B cell (primary cell): ENCODE results near the gene UBTD1. TPM values are rescaled to one million over a fixed set of nuclear protein-coding genes. Genes with fewer than 3 reads are reported as not detected.

Source experiments
- ATAC-seq: fragments of 200-7000 bp; cut with Tn5 transposase; one replicate; pipeline ENCODE4 v1.10.0; 2021; ENCODE audit warnings: low read depth, mild to moderate bottlenecking, moderate number of reproducible peaks, moderate library complexity
- CTCF ChIA-PET: fragments of 350-600 bp; sonication (Branson Sonifier 250); formaldehyde crosslinking; loops from one replicate; lab custom pipeline; 2021; ENCODE audit warnings: antibody characterized with exemption, inconsistent platforms; lab: Charles Lee
- POLR2A ChIA-PET: fragments of 350-600 bp; sonication (Branson Sonifier 250); formaldehyde crosslinking; loops from one replicate; lab custom pipeline; 2021; ENCODE audit warnings: antibody characterized with exemption; lab: Charles Lee
- DNase-seq: peaks from one replicate; pipeline ENCODE4 v3.0.0; 2013
- H2AFZ ChIP-seq: 2 replicates; pipeline ENCODE4 v1.6.1; 2012; ENCODE audit warnings: mild to moderate bottlenecking, low read depth, low read length; ENCODE audit not compliant: insufficient read depth, poor library complexity, severe bottlenecking
- H3K27ac ChIP-seq, 2 donors: 1 replicate in 1 of 2; 2 replicates in 1 of 2; pipeline ENCODE4 v1.5.1; 2012 to 2013; ENCODE audit warnings: low read length in 2 of 2, mild to moderate bottlenecking in 2 of 2, moderate library complexity in 1 of 2
- H3K27me3 ChIP-seq, 4 experiments: fragments of 200-600 bp in 1 of 4; sonication (generic) in 1 of 4; replicated peaks in 1 of 4; 1 replicate in 2 of 4; 2 replicates in 2 of 4; pipeline versions ENCODE4 v1.6.1 to v1.7.0; 2013 to 2016; ENCODE audit warnings: low read length in 3 of 4, mild to moderate bottlenecking in 2 of 4, mixed read lengths in 1 of 4, moderate library complexity in 1 of 4; ENCODE audit not compliant: insufficient read depth in 4 of 4, control insufficient read depth in 3 of 4; ENCODE audit errors: control extremely low read depth in 1 of 4
- H3K36me3 ChIP-seq, 2 experiments: replicated peaks in 1 of 2; 1 replicate in 1 of 2; 2 replicates in 1 of 2; pipeline versions ENCODE4 v1.6.1 to v1.7.1; 2013; ENCODE audit warnings: low read length in 1 of 2; ENCODE audit not compliant: insufficient read depth in 2 of 2, control insufficient read depth in 1 of 2; ENCODE audit errors: control extremely low read depth in 1 of 2, extremely low read depth in 1 of 2
- H3K4me1 ChIP-seq, 2 donors: fragments of 200-600 bp in 1 of 2; sonication (generic) in 1 of 2; 1 replicate in 1 of 2; 2 replicates in 1 of 2; pipeline versions ENCODE4 v1.5.1 to v1.6.1; 2013 to 2017; ENCODE audit warnings: low read length in 2 of 2; ENCODE audit not compliant: control insufficient read depth in 2 of 2, insufficient read depth in 2 of 2
- H3K4me2 ChIP-seq: replicated peaks from 2 replicates; pipeline ENCODE3; 2012; ENCODE audit warnings: mild to moderate bottlenecking, low read depth, low read length; ENCODE audit not compliant: poor library complexity, severe bottlenecking
- H3K4me3 ChIP-seq, 5 experiments: fragments of 200-600 bp in 1 of 5; sonication (generic) in 1 of 5; 1 replicate in 3 of 5; 2 replicates in 2 of 5; pipeline versions ENCODE4 v1.5.1 to v1.7.0; 2011 to 2016; ENCODE audit warnings: low read length in 4 of 5, mild to moderate bottlenecking in 4 of 5, low read depth in 2 of 5, control low read depth in 1 of 5, moderate library complexity in 1 of 5; ENCODE audit not compliant: insufficient read depth in 1 of 5; ENCODE audit errors: control extremely low read depth in 1 of 5, extremely low read depth in 1 of 5
- H3K79me2 ChIP-seq: fragments of 200-600 bp; sonication (generic); one replicate; pipeline ENCODE4 v1.6.0; 2016; ENCODE audit warnings: low read length; ENCODE audit not compliant: control insufficient read depth, insufficient read depth
- H3K9ac ChIP-seq: fragments of 200-600 bp; sonication (generic); 2 replicates; pipeline ENCODE4 v1.6.1; 2017; ENCODE audit warnings: mild to moderate bottlenecking, low read length, moderate library complexity
- H3K9me3 ChIP-seq, 3 donors: one replicate each; pipeline versions ENCODE4 v1.6.1 to v1.7.1; 2013; ENCODE audit warnings: low read length in 2 of 3; ENCODE audit not compliant: control insufficient read depth in 2 of 3, insufficient read depth in 1 of 3; ENCODE audit errors: control extremely low read depth in 1 of 3
- H4K20me1 ChIP-seq: 2 replicates; pipeline ENCODE4 v1.6.0; 2012; ENCODE audit warnings: mild to moderate bottlenecking, low read length; ENCODE audit not compliant: insufficient read depth, control insufficient read depth, poor library complexity, severe bottlenecking
- H3K27ac Mint-ChIP-seq: one replicate; pipeline ENCODE4 v1.8.0; 2021; ENCODE audit warnings: mixed read lengths
- H3K27me3 Mint-ChIP-seq: one replicate; pipeline ENCODE4 v1.8.0; 2021; ENCODE audit warnings: mixed read lengths
- H3K4me1 Mint-ChIP-seq: one replicate; pipeline ENCODE4 v1.8.0; 2021; ENCODE audit warnings: mixed read lengths
- H3K4me3 Mint-ChIP-seq: one replicate; pipeline ENCODE4 v1.8.0; 2021; ENCODE audit warnings: mixed read lengths
- H3K9me3 Mint-ChIP-seq: one replicate; pipeline ENCODE4 v1.8.0; 2022; ENCODE audit warnings: mixed read lengths; ENCODE audit not compliant: insufficient read depth
- EZH2 ChIP-seq: IDR thresholded peaks from 2 replicates; pipeline ENCODE4 v1.6.1; 2012; ENCODE audit warnings: borderline replicate concordance, low read depth, mild to moderate bottlenecking, moderate library complexity, low read length; ENCODE audit not compliant: insufficient read depth, poor library complexity, severe bottlenecking
- WGBS: methylation state at CpG from one replicate; pipeline ENCODE4 v1.1.5; 2013; ENCODE audit warnings: missing lambda C conversion rate; ENCODE audit not compliant: insufficient coverage; 5-methylcytosine and 5-hydroxymethylcytosine counted together
- intact Hi-C: fragments of 100-400 bp; cut with micrococcal nuclease; formaldehyde crosslinking; loops from one replicate; pipeline ENCODE4 v1.10.0; 2022
- polyA plus RNA-seq: library from polyadenylated mRNA; depleted of rRNA; stranded (reverse); fragments of >200 nt; gene quantifications from 2 replicates; pipeline ENCODE4 v1.2.3, GENCODE V29; 2012
- total RNA-seq, 2 donors: library from RNA; stranded (reverse); fragments of 120-200 nt in 1 of 2; gene quantifications; 1 replicate in 1 of 2; 2 replicates in 1 of 2; pipeline versions ENCODE4 v1.2.3 to v1.2.4, GENCODE V29; 2013 to 2022
- TF ChIP-seq, protein P1 (sequence below): fragments of 200-600 bp; IDR thresholded peaks from one replicate; pipeline ENCODE4 v1.8.0; 2022; ENCODE audit warnings: antibody characterized with exemption, mild to moderate bottlenecking

Gene UBTD1
- total and polyA plus RNA-seq, 2 donors (not counting 1 experiment from before 2014, with no cell fraction given) = 1.3 to 1.8 TPM

DNA sequence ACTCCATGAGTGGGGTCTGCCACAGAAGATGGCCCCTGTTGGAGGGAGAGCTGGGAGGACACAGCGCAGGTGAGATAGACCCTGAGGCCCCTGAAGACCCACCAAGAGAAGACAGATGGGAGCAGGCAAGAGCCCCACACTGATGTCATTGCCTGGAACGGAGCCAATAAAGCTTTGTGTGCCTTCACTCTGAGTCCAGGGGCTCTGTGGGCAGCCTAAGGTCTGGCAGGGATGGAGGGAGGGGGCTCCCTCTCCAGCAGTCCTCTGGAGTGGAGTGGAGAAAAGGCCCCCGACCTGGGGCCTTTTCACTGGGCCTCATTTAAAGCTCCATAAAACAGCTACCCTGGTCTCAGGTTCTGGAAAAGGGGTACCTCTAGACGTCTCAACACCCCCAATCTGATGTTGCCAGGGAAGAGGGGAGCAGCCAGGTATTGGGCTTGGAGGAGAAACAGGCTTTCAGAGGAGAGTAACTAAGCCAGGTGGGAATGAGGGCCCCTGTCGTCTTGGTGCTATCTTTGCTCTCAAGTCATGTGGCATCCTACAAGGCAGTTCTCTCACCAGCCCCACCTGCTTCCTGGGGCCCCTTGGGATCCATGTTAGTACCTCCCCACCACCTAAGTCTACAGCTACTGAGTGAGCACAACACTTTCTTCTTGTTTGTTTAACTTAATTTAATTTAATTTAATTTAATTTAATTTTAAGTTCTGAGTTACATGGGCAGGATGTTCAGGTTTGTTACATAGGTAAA lies 92.2 kb downstream of the UBTD1 start:
- H3K27me3 ChIP-seq = no peaks in the 10 kb centered on the region
- no peaks in the 10 kb centered on the region for H3K79me2 ChIP-seq
- no peaks in the 10 kb centered on the region for H3K4me1 ChIP-seq
- H3K4me3 ChIP-seq = no peak overlapping the region
- H2AFZ ChIP-seq = no peak overlapping the region
- WGBS = 100% methylated on average over 2 of the region's 5 CpGs
- H3K27ac ChIP-seq = no peak overlapping the region
- Mint-ChIP-seq H3K27ac (no peak overlapping the region), H3K9me3 (no peaks in the 10 kb centered on the region), H3K27me3 (peaks cover 3% of the 10 kb centered on the region), H3K4me3 (no peak overlapping the region), H3K4me1 (no peaks in the 10 kb centered on the region)
- no peak overlapping the region for H3K4me2 ChIP-seq
- H3K9ac ChIP-seq = no peak overlapping the region
- ATAC-seq (no peak), DNase-seq (no peak)
- POLR2A ChIA-PET = interaction anchor here (0.6 kb wide), 1 partner anchor 180 kb away, joined by 4 read pairs; no protein-coding TSS in a partner anchor
- no peak for TF ChIP-seq EZH2
- TF ChIP-seq, protein P1, sequence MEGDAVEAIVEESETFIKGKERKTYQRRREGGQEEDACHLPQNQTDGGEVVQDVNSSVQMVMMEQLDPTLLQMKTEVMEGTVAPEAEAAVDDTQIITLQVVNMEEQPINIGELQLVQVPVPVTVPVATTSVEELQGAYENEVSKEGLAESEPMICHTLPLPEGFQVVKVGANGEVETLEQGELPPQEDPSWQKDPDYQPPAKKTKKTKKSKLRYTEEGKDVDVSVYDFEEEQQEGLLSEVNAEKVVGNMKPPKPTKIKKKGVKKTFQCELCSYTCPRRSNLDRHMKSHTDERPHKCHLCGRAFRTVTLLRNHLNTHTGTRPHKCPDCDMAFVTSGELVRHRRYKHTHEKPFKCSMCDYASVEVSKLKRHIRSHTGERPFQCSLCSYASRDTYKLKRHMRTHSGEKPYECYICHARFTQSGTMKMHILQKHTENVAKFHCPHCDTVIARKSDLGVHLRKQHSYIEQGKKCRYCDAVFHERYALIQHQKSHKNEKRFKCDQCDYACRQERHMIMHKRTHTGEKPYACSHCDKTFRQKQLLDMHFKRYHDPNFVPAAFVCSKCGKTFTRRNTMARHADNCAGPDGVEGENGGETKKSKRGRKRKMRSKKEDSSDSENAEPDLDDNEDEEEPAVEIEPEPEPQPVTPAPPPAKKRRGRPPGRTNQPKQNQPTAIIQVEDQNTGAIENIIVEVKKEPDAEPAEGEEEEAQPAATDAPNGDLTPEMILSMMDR = no peak
- intact Hi-C loops = no loop called here
- no peaks in the 10 kb centered on the region for H4K20me1 ChIP-seq
- H3K9me3 ChIP-seq = no peaks in the 10 kb centered on the region
- no peaks in the 10 kb centered on the region for H3K36me3 ChIP-seq
- CTCF ChIA-PET = interaction anchor here (1.3 kb wide), 1 partner anchor 18 kb away, joined by 3 read pairs; the partner anchor contains the start of gene ANKRD2

DNA sequence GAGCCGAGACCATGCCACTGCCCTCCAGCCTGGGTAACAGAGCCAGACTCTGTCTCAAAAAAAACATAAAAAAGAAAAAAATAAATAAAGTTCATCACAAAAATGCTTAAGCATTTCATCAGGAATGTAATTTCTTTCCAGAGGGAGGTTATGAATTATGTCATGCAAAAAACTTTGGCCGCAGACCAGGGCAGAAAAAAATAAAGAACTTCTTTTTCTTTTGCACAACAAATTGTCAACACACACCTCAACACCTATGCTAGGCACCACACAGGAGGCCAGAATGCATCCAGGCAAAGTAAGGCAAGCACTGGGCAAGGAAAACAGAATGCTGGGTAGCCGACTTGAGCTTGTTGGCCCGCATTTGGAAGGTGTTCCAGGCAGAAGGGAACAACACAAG lies 94.7 kb downstream of the UBTD1 start:
- H4K20me1 ChIP-seq = no peaks in the 10 kb centered on the region
- H2AFZ ChIP-seq = no peak overlapping the region
- H3K79me2 ChIP-seq = no peaks in the 10 kb centered on the region
- no peak overlapping the region for H3K9ac ChIP-seq
- no peak overlapping the region for H3K27ac ChIP-seq
- no peak overlapping the region for H3K4me3 ChIP-seq
- Mint-ChIP-seq H3K4me1 (no peaks in the 10 kb centered on the region), H3K27ac (no peak overlapping the region), H3K9me3 (no peaks in the 10 kb centered on the region), H3K4me3 (no peak overlapping the region), H3K27me3 (no peaks in the 10 kb centered on the region)
- H3K4me1 ChIP-seq = no peaks in the 10 kb centered on the region
- CTCF ChIA-PET = no interaction called here
- no peaks in the 10 kb centered on the region for H3K27me3 ChIP-seq
- H3K4me2 ChIP-seq = no peak overlapping the region
- 94% methylated on average over 2 of the region's 4 CpGs for WGBS
- POLR2A ChIA-PET = no interaction called here
- no peaks in the 10 kb centered on the region for H3K9me3 ChIP-seq
- intact Hi-C loops = no loop called here
- ATAC-seq (no peak), DNase-seq (no peak)
- no peaks in the 10 kb centered on the region for H3K36me3 ChIP-seq
- TF ChIP-seq, protein P1 = no peak
- no peak for TF ChIP-seq EZH2
